ENCODE results near the gene KRCC1. TPM values are rescaled to one million over a fixed set of nuclear protein-coding genes. Genes with fewer than 3 reads are reported as not detected.

KRCC1 gene
- total RNA-seq, 6 donors from 2014 or later, result 7.4 to 36.7 (median 18.3) TPM

DNA sequence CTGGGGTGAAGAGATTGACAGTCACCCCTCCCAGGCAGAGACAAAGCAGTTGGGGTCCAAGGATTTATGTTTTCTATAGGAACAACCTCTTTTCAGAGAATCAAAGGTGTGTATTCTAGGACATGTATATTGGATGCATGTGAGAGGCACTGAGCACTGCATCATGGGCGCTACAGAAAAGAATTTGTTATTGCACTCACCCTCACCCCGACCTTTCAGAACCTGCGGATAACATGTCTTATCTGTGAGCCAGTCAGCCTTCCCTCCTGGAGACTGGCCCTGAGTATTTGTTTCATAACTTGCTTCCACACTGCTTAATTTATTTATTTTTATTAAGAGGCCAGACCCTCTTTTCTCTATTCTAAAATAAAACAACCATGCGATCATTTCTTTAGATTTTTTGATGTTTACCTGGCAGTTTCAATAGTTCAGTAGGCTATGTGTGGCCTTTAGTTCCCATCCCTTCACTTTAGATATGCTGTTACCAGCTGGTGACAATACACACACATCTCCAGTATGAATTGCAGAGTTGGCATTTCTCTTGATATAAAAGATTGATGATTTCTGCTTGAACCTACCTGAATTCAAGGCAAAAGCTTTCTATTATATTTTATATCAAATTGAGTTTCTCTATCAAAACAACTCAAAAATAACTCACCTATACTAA is 42.4 kb upstream of the KRCC1 start:
- DNase-seq, result no peak
- Histone ChIP-seq H3K27me3 (no peaks in the 10 kb centered on the region), H3K9me3 (no peaks in the 10 kb centered on the region), H3K36me3 (no peaks in the 10 kb centered on the region), H3K27ac (no peak overlapping the region), H3K4me1 (no peaks in the 10 kb centered on the region), H3K4me3 (no peak overlapping the region)
- WGBS, 2 donors, result 67 to 68% methylated on average over 4 of the region's 4 CpGs
- no peak for TF ChIP-seq POLR2A (IDR thresholded peaks at IDR 0.05)
- TF ChIP-seq, protein P1, sequence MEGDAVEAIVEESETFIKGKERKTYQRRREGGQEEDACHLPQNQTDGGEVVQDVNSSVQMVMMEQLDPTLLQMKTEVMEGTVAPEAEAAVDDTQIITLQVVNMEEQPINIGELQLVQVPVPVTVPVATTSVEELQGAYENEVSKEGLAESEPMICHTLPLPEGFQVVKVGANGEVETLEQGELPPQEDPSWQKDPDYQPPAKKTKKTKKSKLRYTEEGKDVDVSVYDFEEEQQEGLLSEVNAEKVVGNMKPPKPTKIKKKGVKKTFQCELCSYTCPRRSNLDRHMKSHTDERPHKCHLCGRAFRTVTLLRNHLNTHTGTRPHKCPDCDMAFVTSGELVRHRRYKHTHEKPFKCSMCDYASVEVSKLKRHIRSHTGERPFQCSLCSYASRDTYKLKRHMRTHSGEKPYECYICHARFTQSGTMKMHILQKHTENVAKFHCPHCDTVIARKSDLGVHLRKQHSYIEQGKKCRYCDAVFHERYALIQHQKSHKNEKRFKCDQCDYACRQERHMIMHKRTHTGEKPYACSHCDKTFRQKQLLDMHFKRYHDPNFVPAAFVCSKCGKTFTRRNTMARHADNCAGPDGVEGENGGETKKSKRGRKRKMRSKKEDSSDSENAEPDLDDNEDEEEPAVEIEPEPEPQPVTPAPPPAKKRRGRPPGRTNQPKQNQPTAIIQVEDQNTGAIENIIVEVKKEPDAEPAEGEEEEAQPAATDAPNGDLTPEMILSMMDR (IDR thresholded peaks at IDR 0.05), result no peak
- TF ChIP-seq POLR2AphosphoS5 (IDR thresholded peaks at IDR 0.05), result no peak
- no peak for TF ChIP-seq EP300 (IDR thresholded peaks at IDR 0.05)
- ATAC-seq (ENCODE audit: low FRiP score in 2 of 2), result no peak

DNA sequence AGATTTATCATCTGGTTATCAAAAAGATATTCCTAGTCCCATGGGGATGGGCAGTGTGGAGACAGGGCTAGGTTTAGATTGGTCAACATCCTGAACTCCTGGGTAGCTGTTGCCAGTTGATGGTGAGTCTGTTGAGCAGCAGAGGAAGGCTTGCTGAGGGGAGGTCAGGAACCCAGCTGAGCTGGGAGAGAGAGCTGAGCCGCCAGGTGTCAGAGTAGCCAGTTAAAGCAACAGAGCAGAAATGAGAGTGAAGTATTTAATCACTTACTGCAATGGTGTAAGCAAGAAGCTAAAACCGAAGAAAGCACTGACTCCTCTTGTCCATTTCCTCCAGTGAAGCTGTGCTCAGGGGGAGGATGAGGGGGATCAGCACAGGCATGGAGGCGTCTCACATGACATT is 41.6 kb upstream of the KRCC1 start:
- no peak overlapping the region for H3K4me3 ChIP-seq
- 73 to 80% methylated on average over 3 of the region's 3 CpGs for WGBS, 2 donors
- ATAC-seq (ENCODE audit: low FRiP score in 2 of 2) (no peak), DNase-seq (no peak)
- H3K9me3 ChIP-seq, result no peaks in the 10 kb centered on the region
- TF ChIP-seq POLR2A (IDR thresholded peaks at IDR 0.05) (no peak), POLR2AphosphoS5 (IDR thresholded peaks at IDR 0.05) (no peak), EP300 (IDR thresholded peaks at IDR 0.05) (no peak)
- TF ChIP-seq, protein P1 (IDR thresholded peaks at IDR 0.05), result no peak
- H3K27me3 ChIP-seq, result no peaks in the 10 kb centered on the region
- H3K36me3 ChIP-seq, result no peaks in the 10 kb centered on the region
- no peak overlapping the region for H3K27ac ChIP-seq
- no peaks in the 10 kb centered on the region for H3K4me1 ChIP-seq

DNA sequence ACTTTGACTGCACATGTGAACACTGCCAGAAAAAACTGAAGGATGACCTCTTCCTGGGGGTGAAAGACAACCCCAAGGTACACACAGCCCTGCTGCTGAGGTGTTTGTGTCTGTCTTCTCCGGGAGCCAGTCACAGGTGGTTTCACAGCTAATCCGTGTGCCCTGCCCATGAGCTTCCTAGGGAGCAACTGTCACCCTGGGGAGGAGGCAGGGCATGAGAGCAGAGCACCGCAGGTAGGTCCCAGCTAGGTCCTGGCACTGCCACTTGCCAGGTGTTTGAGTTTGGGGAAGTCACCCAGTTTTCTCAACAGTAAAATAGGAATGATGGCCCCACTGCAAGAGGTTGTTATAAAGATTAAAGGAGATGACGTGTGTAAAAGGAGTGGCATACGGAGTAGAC is 41.1 kb upstream of the KRCC1 start:
- Histone ChIP-seq H3K36me3 (no peaks in the 10 kb centered on the region), H3K4me1 (no peaks in the 10 kb centered on the region), H3K4me3 (no peak overlapping the region), H3K27ac (no peak overlapping the region), H3K9me3 (no peaks in the 10 kb centered on the region), H3K27me3 (no peaks in the 10 kb centered on the region)
- TF ChIP-seq, protein P1 (IDR thresholded peaks at IDR 0.05), result no peak
- TF ChIP-seq EP300 (IDR thresholded peaks at IDR 0.05), result no peak
- TF ChIP-seq POLR2AphosphoS5 (IDR thresholded peaks at IDR 0.05), result no peak
- no peak for TF ChIP-seq POLR2A (IDR thresholded peaks at IDR 0.05)
- 89 to 90% methylated on average over 5 of the region's 5 CpGs for WGBS, 2 donors
- ATAC-seq (ENCODE audit: low FRiP score in 2 of 2), result no peak
- DNase-seq, result no peak

DNA sequence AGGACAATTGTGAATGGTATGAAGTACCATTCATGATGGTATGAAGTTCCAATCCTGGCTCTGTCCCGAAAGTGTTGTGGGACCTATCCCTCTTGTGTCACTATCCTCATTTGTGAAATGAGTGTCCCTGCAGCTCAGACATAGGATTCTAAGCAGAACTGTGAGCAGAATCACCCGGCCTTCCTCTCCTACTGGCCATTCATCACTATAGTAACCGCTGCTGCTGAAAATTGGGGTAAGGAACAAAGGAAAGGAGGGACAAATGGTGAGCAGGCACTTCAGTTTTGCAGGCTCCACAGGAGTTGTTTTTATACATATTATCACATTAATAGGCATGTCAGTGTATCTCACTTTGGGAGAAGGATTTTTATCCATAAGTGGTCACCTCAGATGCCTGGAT is 39.4 kb upstream of the KRCC1 start:
- TF ChIP-seq, protein P1 (IDR thresholded peaks at IDR 0.05), result no peak
- TF ChIP-seq POLR2AphosphoS5 (IDR thresholded peaks at IDR 0.05), result no peak
- no peak for TF ChIP-seq EP300 (IDR thresholded peaks at IDR 0.05)
- no peak for TF ChIP-seq POLR2A (IDR thresholded peaks at IDR 0.05)
- DNase-seq (no peak), ATAC-seq (ENCODE audit: low FRiP score in 2 of 2) (no peak)
- Histone ChIP-seq H3K27me3 (no peaks in the 10 kb centered on the region), H3K4me3 (no peak overlapping the region), H3K36me3 (no peaks in the 10 kb centered on the region), H3K27ac (no peak overlapping the region), H3K9me3 (no peaks in the 10 kb centered on the region), H3K4me1 (no peaks in the 10 kb centered on the region)
- 75 to 83% methylated on average over 3 of the region's 3 CpGs for WGBS, 2 donors

DNA sequence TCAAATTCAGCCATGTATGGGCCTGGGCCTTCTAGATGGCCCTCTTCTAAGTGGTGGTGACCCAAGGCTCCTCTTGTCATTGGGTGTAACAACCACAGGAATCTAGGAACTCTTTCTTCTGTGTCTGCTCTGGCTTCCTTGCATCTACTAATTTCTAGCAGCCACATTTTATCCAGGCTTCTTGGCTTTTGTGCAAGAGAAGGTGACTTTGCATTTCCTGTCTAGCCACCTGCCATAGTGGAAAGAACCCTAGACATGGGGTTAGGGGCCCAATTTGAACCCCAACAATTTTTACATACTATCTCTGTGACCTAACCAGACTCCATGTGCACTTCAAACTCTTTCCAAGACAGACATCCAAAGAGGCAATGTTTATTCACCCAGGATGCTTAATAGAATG is 37.2 kb upstream of the KRCC1 start:
- TF ChIP-seq, protein P1 (IDR thresholded peaks at IDR 0.05), result no peak
- TF ChIP-seq POLR2A (IDR thresholded peaks at IDR 0.05) (no peak), EP300 (IDR thresholded peaks at IDR 0.05) (no peak), POLR2AphosphoS5 (IDR thresholded peaks at IDR 0.05) (no peak)
- H3K27ac ChIP-seq, result no peak overlapping the region
- no peaks in the 10 kb centered on the region for H3K27me3 ChIP-seq
- no peaks in the 10 kb centered on the region for H3K9me3 ChIP-seq
- H3K4me1 ChIP-seq, result no peaks in the 10 kb centered on the region
- no peak for ATAC-seq (ENCODE audit: low FRiP score in 2 of 2)
- no peak overlapping the region for H3K4me3 ChIP-seq
- H3K36me3 ChIP-seq, result no peaks in the 10 kb centered on the region
- DNase-seq, result no peak
